H9 (cell line): ENCODE data around the gene DUT. TPM values are rescaled to one million over a fixed set of nuclear protein-coding genes. Genes with fewer than 3 reads are reported as not detected.

Experiments used
- DNase-seq: peaks from one replicate; pipeline ENCODE4 v3.0.0-alpha.2; 2017
- H2AFZ ChIP-seq: one replicate; pipeline ENCODE4 v1.6.1; 2013; ENCODE audit warnings: mild to moderate bottlenecking, low read length, control low read depth, moderate library complexity
- H2AK5ac ChIP-seq: 2 replicates; pipeline ENCODE4 v1.6.1; 2013; ENCODE audit warnings: low read length, control low read depth, mixed read lengths; ENCODE audit not compliant: insufficient read length
- H2BK120ac ChIP-seq: one replicate; pipeline ENCODE4 v1.6.1; 2013; ENCODE audit warnings: low read depth, mild to moderate bottlenecking, low read length, control low read depth, inconsistent platforms; ENCODE audit not compliant: poor library complexity, severe bottlenecking
- H2BK12ac ChIP-seq: 2 replicates; pipeline ENCODE4 v1.6.1; 2013; ENCODE audit warnings: low read length, control low read depth, mixed read lengths, low read depth; ENCODE audit not compliant: insufficient read length
- H2BK15ac ChIP-seq: 2 replicates; pipeline ENCODE4 v1.6.1; 2013; ENCODE audit warnings: low read depth, low read length, control low read depth
- H2BK20ac ChIP-seq: one replicate; pipeline ENCODE4 v1.6.1; 2013; ENCODE audit warnings: low read depth, mild to moderate bottlenecking, low read length, control low read depth, inconsistent platforms; ENCODE audit not compliant: poor library complexity, severe bottlenecking
- H2BK5ac ChIP-seq: 2 replicates; pipeline ENCODE4 v1.6.1; 2013; ENCODE audit warnings: low read length, control low read depth, mixed read lengths; ENCODE audit not compliant: insufficient read length
- H3K14ac ChIP-seq: 2 replicates; pipeline ENCODE4 v1.6.1; 2013; ENCODE audit warnings: low read length, control low read depth; ENCODE audit not compliant: insufficient read depth
- H3K18ac ChIP-seq: 2 replicates; pipeline ENCODE4 v1.6.1; 2013; ENCODE audit warnings: low read depth, mild to moderate bottlenecking, mixed read lengths, low read length, control low read depth; ENCODE audit not compliant: insufficient read length
- H3K23ac ChIP-seq: 2 replicates; pipeline ENCODE4 v1.6.1; 2013; ENCODE audit warnings: low read length, control low read depth, mixed read lengths, low read depth; ENCODE audit not compliant: insufficient read length
- H3K23me2 ChIP-seq: 2 replicates; pipeline ENCODE4 v1.6.1; 2013; ENCODE audit warnings: low read depth, mild to moderate bottlenecking, mixed read lengths, low read length, control low read depth; ENCODE audit not compliant: insufficient read length, poor library complexity, severe bottlenecking
- H3K27ac ChIP-seq: 2 replicates; pipeline ENCODE4 v1.5.1; 2013; ENCODE audit warnings: low read length, control low read depth, mixed read lengths, low read depth; ENCODE audit not compliant: insufficient read length
- H3K27me3 ChIP-seq: 2 replicates; pipeline ENCODE4 v1.6.1; 2013; ENCODE audit warnings: low read length, control low read depth, inconsistent platforms; ENCODE audit not compliant: insufficient read depth
- H3K4ac ChIP-seq: 2 replicates; pipeline ENCODE4 v1.6.1; 2013; ENCODE audit warnings: low read depth, mild to moderate bottlenecking, control low read depth, inconsistent platforms, low read length, moderate library complexity
- H3K4me1 ChIP-seq: 2 replicates; pipeline ENCODE4 v1.6.1; 2013; ENCODE audit warnings: low read length, control low read depth, inconsistent platforms; ENCODE audit not compliant: insufficient read depth
- H3K4me2 ChIP-seq: 2 replicates; pipeline ENCODE4 v1.6.1; 2013; ENCODE audit warnings: low read length, control low read depth, mixed read lengths; ENCODE audit not compliant: insufficient read length, insufficient read depth
- H3K56ac ChIP-seq: 2 replicates; pipeline ENCODE4 v1.6.1; 2013; ENCODE audit warnings: low read depth, mild to moderate bottlenecking, mixed read lengths, low read length, control low read depth; ENCODE audit not compliant: insufficient read length
- H3K79me1 ChIP-seq: 2 replicates; pipeline ENCODE4 v1.6.1; 2013; ENCODE audit warnings: low read depth, mild to moderate bottlenecking, moderate library complexity, low read length, control low read depth, inconsistent platforms; ENCODE audit not compliant: insufficient read depth, poor library complexity, severe bottlenecking
- H3K79me2 ChIP-seq: 2 replicates; pipeline ENCODE4 v1.6.1; 2013; ENCODE audit warnings: low read length, control low read depth, inconsistent platforms; ENCODE audit not compliant: insufficient read depth
- H3K9ac ChIP-seq: 2 replicates; pipeline ENCODE4 v1.6.1; 2013; ENCODE audit warnings: low read length, control low read depth, mixed read lengths; ENCODE audit not compliant: insufficient read length; ENCODE audit errors: extremely low read depth
- H3K9me3 ChIP-seq: one replicate; pipeline ENCODE4 v1.6.1; 2013; ENCODE audit warnings: low read depth, low read length, inconsistent platforms; ENCODE audit not compliant: control insufficient read depth
- H3T11ph ChIP-seq: one replicate; pipeline ENCODE4 v1.6.1; 2013; ENCODE audit warnings: mild to moderate bottlenecking, low read length, control low read depth, inconsistent platforms
- H4K20me1 ChIP-seq: one replicate; pipeline ENCODE4 v1.6.1; 2013; ENCODE audit not compliant: control insufficient read depth, insufficient read length, insufficient read depth
- H4K5ac ChIP-seq: 2 replicates; pipeline ENCODE4 v1.6.1; 2013; ENCODE audit warnings: low read depth, mild to moderate bottlenecking, mixed read lengths, low read length, control low read depth; ENCODE audit not compliant: insufficient read length
- H4K8ac ChIP-seq: replicated peaks from 2 replicates; pipeline ENCODE4 v1.6.1; 2013; ENCODE audit warnings: low read length, control low read depth, mixed read lengths, low read depth; ENCODE audit not compliant: insufficient read length
- H4K91ac ChIP-seq: 2 replicates; pipeline ENCODE4 v1.6.1; 2013; ENCODE audit warnings: low read depth, mild to moderate bottlenecking, moderate library complexity, mixed read lengths, low read length, control low read depth; ENCODE audit not compliant: insufficient read length
- H3K27ac Mint-ChIP-seq, 3 experiments: 2 replicates in 2 of 3; 3 replicates in 1 of 3; pipeline ENCODE4 v1.8.0; 2020 to 2021; ENCODE audit warnings: mixed read lengths in 3 of 3, mild to moderate bottlenecking in 1 of 3, moderate library complexity in 1 of 3
- H3K27me3 Mint-ChIP-seq: 2 replicates; pipeline ENCODE4 v1.8.0; 2021; ENCODE audit warnings: low read depth, mild to moderate bottlenecking, moderate library complexity, mixed read lengths
- H3K36me3 Mint-ChIP-seq, 3 experiments: 2 replicates in 2 of 3; 3 replicates in 1 of 3; pipeline ENCODE4 v1.8.0; 2020 to 2021; ENCODE audit warnings: low read depth in 3 of 3, mixed read lengths in 3 of 3; ENCODE audit not compliant: insufficient read depth in 1 of 3
- H3K4me1 Mint-ChIP-seq, 2 experiments: 2 replicates each; pipeline ENCODE4 v1.8.0; 2020; ENCODE audit warnings: mixed read lengths in 2 of 2
- H3K4me3 Mint-ChIP-seq, 2 experiments: 2 replicates in 1 of 2; 3 replicates in 1 of 2; pipeline ENCODE4 v1.8.0; 2020 to 2021; ENCODE audit warnings: mild to moderate bottlenecking in 2 of 2, mixed read lengths in 2 of 2, moderate library complexity in 1 of 2
- H3K9me3 Mint-ChIP-seq, 2 experiments: 2 replicates in 1 of 2; 3 replicates in 1 of 2; pipeline ENCODE4 v1.8.0; 2020; ENCODE audit warnings: mild to moderate bottlenecking in 2 of 2, mixed read lengths in 2 of 2, moderate library complexity in 1 of 2
- CTCF ChIP-seq: fragments of 200-600 bp; sonication (generic); conservative IDR thresholded peaks from 3 replicates; pipeline ENCODE4 v1.8.0; 2021; ENCODE audit warnings: antibody characterized with exemption, mild to moderate bottlenecking
- WGBS: extraction: QIAGEN DNeasy Blood & Tissue Kit; methylation state at CpG from one replicate; pipeline ENCODE4 v1.1.7; 2013; ENCODE audit warnings: missing lambda C conversion rate, low lambda C conversion rate, mixed read lengths; ENCODE audit not compliant: insufficient read length; ENCODE audit errors: extremely low coverage; 5-methylcytosine and 5-hydroxymethylcytosine counted together
- total RNA-seq: library from RNA; stranded (reverse); gene quantifications from 2 replicates; pipeline ENCODE4 v1.2.1, GENCODE V29; 2021

DUT gene
- total RNA-seq, 1 experiment from 2014 or later = 137 TPM

GRCh38 chr15:48375767-48376166 is 44.5 kb downstream of the DUT start:
- Histone ChIP-seq H3K23me2 (no peaks in the 10 kb centered on the region), H2BK20ac (no peak overlapping the region), H3K27me3 (no peaks in the 10 kb centered on the region), H2BK120ac (no peak overlapping the region), H4K8ac (no peak overlapping the region), H2AFZ (no peak overlapping the region), H3K56ac (no peak overlapping the region), H3K14ac (no peak overlapping the region), H4K91ac (no peak overlapping the region), H3K4me2 (no peak overlapping the region), H3K79me2 (no peaks in the 10 kb centered on the region), H3K9me3 (no peaks in the 10 kb centered on the region), H3K23ac (no peak overlapping the region), H2BK12ac (no peak overlapping the region), H3K27ac (no peak overlapping the region), H2AK5ac (no peak overlapping the region), H3K9ac (no peak overlapping the region), H4K5ac (no peak overlapping the region), H3K79me1 (no peaks in the 10 kb centered on the region), H2BK5ac (no peak overlapping the region), H3T11ph (no peak overlapping the region), H3K18ac (no peak overlapping the region), H2BK15ac (no peak overlapping the region), H4K20me1 (no peaks in the 10 kb centered on the region), H3K4ac (no peak overlapping the region), H3K4me1 (no peaks in the 10 kb centered on the region)
- no peak for TF ChIP-seq CTCF
- Mint-ChIP-seq H3K9me3 (peaks cover 21 to 27% of the 10 kb centered on the region in 2 experiments; a peak in 4 of 5 replicates), H3K27me3 (peaks cover 4% of the 10 kb centered on the region), H3K4me3 (no peak overlapping the region), H3K36me3 (peaks cover 6 to 9% (median 8%) of the 10 kb centered on the region in 3 experiments; a peak in 5 of 7 replicates), H3K4me1 (no peaks in the 10 kb centered on the region), H3K27ac (no peak overlapping the region)
- no CpG with 5 or more reads among the region's 2 CpGs for WGBS
- DNase-seq = no peak
